NCI-H1436 (cell line): Measurements from ENCODE around the gene COL23A1.

Experiments used
- DNase-seq: peaks from one replicate; lab custom pipeline; 2025; lab: John Stamatoyannopoulos, UW

Gene COL23A1

GRCh38 chr5:178360222-178360925 lies 229.8 kb downstream of the COL23A1 start:
- DNase-seq, result no peak

GRCh38 chr5:178359738-178360137 lies 230.5 kb downstream of the COL23A1 start:
- DNase-seq, result no peak

GRCh38 chr5:178357678-178358077 lies 232.5 kb downstream of the COL23A1 start:
- no peak for DNase-seq

GRCh38 chr5:178357121-178357521 lies 233.1 kb downstream of the COL23A1 start:
- DNase-seq, result no peak

GRCh38 chr5:178356431-178356872 lies 233.7 kb downstream of the COL23A1 start:
- DNase-seq, result no peak

- no peak for DNase-seq
Observed at GRCh38 chr5:178355671-178356070, 234.5 kb downstream of the COL23A1 start.

GRCh38 chr5:178353461-178353860 lies 236.7 kb downstream of the COL23A1 start:
- no peak for DNase-seq

GRCh38 chr5:178352035-178352349 lies 238.2 kb downstream of the COL23A1 start:
- no peak for DNase-seq

- DNase-seq, result no peak
Observed at GRCh38 chr5:178351221-178352034, 238.8 kb downstream of the COL23A1 start.

- no peak for DNase-seq
Observed at GRCh38 chr5:178350361-178351220, 239.6 kb downstream of the COL23A1 start.

GRCh38 chr5:178349625-178350353 lies 240.4 kb downstream of the COL23A1 start:
- no peak for DNase-seq

GRCh38 chr5:178349075-178349511 lies 241.1 kb downstream of the COL23A1 start:
- DNase-seq, result no peak

GRCh38 chr5:178348356-178349074 lies 241.7 kb downstream of the COL23A1 start:
- DNase-seq, result no peak

- DNase-seq, result no peak
Observed at GRCh38 chr5:178347956-178348355, 242.2 kb downstream of the COL23A1 start.

GRCh38 chr5:178346607-178347334 lies 243.4 kb downstream of the COL23A1 start:
- DNase-seq, result no peak

- DNase-seq, result no peak
Observed at GRCh38 chr5:178343306-178343705, 246.9 kb downstream of the COL23A1 start.

GRCh38 chr5:178341851-178342140 lies 248.4 kb downstream of the COL23A1 start:
- DNase-seq, result no peak

- DNase-seq, result no peak
Observed at GRCh38 chr5:178341091-178341850, 248.9 kb downstream of the COL23A1 start.

- no peak for DNase-seq
Observed at GRCh38 chr5:178340637-178341036, 249.6 kb downstream of the COL23A1 start.

- DNase-seq, result no peak
Observed at GRCh38 chr5:178340187-178340586, 250.0 kb downstream of the COL23A1 start.
